Stomach (tissue), 9 donors: ENCODE measurements around the gene SIRPA. TPM values are rescaled to one million over a fixed set of nuclear protein-coding genes. Genes with fewer than 3 reads are reported as not detected.

Experiments used
- DNase-seq, 2 donors: peaks; one replicate each; pipeline versions ENCODE4 v3.0.0 to v3.0.0-alpha.2; 2013 to 2019
- H3K27ac ChIP-seq, 5 donors: fragments of 200-600 bp in 4 of 5; sonication (generic) in 4 of 5; one replicate each; pipeline ENCODE4 v1.5.1; 2013 to 2019; ENCODE audit warnings: mild to moderate bottlenecking in 1 of 5, moderate library complexity in 1 of 5
- H3K27me3 ChIP-seq, 3 donors: fragments of 200-600 bp; sonication (generic); one replicate each; pipeline ENCODE4 v1.5.1; 2017 to 2019; ENCODE audit warnings: mixed run types in 1 of 3
- H3K36me3 ChIP-seq, 4 donors: fragments of 200-600 bp; sonication (generic); 1 replicate in 3 of 4; 2 replicates in 1 of 4; pipeline ENCODE4 v1.5.1; 2016 to 2019
- H3K4me1 ChIP-seq, 4 donors: fragments of 200-600 bp; sonication (generic); one replicate each; pipeline ENCODE4 v1.5.1; 2016 to 2019
- H3K4me3 ChIP-seq, 4 donors: fragments of 200-600 bp; sonication (generic) in 3 of 4; one replicate each; pipeline ENCODE4 v1.5.1; 2016 to 2019; ENCODE audit warnings: mild to moderate bottlenecking in 1 of 4
- H3K9me3 ChIP-seq, 4 donors: fragments of 200-600 bp; sonication (generic); one replicate each; pipeline ENCODE4 v1.5.1; 2016 to 2019
- EP300 ChIP-seq: sonication (generic); formaldehyde crosslinking; IDR thresholded peaks from one replicate; pipeline ENCODE4 v1.6.1; 2017; ENCODE audit warnings: antibody characterized with exemption
- POLR2A ChIP-seq, 4 donors: fragments of 450-650 bp; IDR thresholded peaks; one replicate each; pipeline ENCODE4 v1.6.1; 2016; ENCODE audit warnings: antibody characterized with exemption in 4 of 4, control low read depth in 2 of 4, mild to moderate bottlenecking in 1 of 4, moderate library complexity in 1 of 4
- POLR2AphosphoS5 ChIP-seq, 3 donors: sonication (generic); formaldehyde crosslinking; IDR thresholded peaks; one replicate each; pipeline ENCODE4 v1.6.1; 2016; ENCODE audit warnings: antibody characterized with exemption in 3 of 3
- WGBS, 5 donors: extraction: QIAGEN DNeasy Blood & Tissue Kit in 3 of 5; methylation state at CpG; one replicate each; pipeline versions ENCODE4 v1.1.5 to v1.1.7; 2013 to 2018; 5-methylcytosine and 5-hydroxymethylcytosine counted together
- intact Hi-C: fragments of 100-400 bp; cut with DNase I; formaldehyde crosslinking; loops from one replicate; pipeline ENCODE4 v1.15.1; 2023; ENCODE audit warnings: low total_unique reads
- polyA plus RNA-seq, 3 donors: library from polyadenylated mRNA; stranded (reverse); fragments of 200-250 nt; gene quantifications; one replicate each; pipeline ENCODE4 v1.2.3, GENCODE V29; 2013
- total RNA-seq, 5 donors: library from RNA; depleted of rRNA; stranded (reverse); fragments of >200 nt; gene quantifications; one replicate each; pipeline versions ENCODE4 v1.1.0 to v1.2.3, GENCODE V29; 2014 to 2016
- TF ChIP-seq, protein P1 (sequence below), 7 experiments: fragments of 450-650 bp in 4 of 7; fragments of 200-600 bp in 3 of 7; sonication (generic) in 3 of 7; IDR thresholded peaks; one replicate each; pipeline ENCODE4 v1.5.1; 2016 to 2019; ENCODE audit warnings: antibody characterized with exemption in 7 of 7, control low read depth in 2 of 7, mild to moderate bottlenecking in 1 of 7
- donor health status: healthy with polysubstance abuse.
- donor health status: Bipolar disorder and iron deficiency.
- donor health status: healthy.

Gene SIRPA
- total and polyA plus RNA-seq, 8 donors = 0.29 to 35.5 (median 7.8) TPM

DNA sequence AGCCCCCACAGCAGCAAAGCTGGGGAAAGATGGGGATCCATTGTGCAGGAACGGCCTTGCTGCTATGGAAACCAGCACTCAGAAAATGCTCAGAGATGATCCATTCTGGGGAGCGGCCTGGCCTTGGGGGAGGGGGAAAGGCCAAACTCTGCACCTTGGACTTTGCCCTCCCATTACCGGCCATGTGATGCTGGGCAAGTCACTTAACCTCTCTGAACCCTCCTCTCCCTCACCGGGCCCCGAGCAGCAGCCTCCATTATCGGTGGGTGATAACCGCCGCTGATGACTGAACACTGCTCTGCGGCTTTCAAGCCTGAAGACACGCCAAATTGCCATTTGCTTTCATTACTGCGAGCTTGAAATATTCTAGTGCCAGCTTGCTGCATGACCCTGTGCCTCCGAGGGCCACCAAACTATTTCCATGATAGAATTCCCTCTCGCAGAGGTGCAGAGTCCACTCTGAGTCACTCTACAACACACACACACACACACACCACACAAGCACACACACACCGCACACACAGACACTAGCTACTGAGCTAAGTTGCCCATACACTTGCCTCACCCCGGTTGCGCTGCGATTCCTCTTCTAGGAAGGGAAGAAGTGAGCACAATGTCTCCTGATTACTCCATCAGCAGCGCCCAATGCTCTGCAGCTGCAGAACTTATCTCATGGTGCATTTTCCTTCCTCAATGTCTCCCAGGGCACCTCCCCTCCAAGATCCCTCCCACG lies 20.6 kb upstream of the SIRPA start:
- H3K4me3 ChIP-seq = no peak overlapping the region
- H3K27me3 ChIP-seq = peaks cover 0 to 9% (median 0%) of the 10 kb centered on the region in 3 donors
- peaks cover 0 to 37% (median 9%) of the 10 kb centered on the region in 4 donors for H3K4me1 ChIP-seq
- no peak for TF ChIP-seq EP300
- TF ChIP-seq, protein P1, sequence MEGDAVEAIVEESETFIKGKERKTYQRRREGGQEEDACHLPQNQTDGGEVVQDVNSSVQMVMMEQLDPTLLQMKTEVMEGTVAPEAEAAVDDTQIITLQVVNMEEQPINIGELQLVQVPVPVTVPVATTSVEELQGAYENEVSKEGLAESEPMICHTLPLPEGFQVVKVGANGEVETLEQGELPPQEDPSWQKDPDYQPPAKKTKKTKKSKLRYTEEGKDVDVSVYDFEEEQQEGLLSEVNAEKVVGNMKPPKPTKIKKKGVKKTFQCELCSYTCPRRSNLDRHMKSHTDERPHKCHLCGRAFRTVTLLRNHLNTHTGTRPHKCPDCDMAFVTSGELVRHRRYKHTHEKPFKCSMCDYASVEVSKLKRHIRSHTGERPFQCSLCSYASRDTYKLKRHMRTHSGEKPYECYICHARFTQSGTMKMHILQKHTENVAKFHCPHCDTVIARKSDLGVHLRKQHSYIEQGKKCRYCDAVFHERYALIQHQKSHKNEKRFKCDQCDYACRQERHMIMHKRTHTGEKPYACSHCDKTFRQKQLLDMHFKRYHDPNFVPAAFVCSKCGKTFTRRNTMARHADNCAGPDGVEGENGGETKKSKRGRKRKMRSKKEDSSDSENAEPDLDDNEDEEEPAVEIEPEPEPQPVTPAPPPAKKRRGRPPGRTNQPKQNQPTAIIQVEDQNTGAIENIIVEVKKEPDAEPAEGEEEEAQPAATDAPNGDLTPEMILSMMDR (IDR thresholded peaks at IDR 0.05) = no peak
- no peak for TF ChIP-seq POLR2AphosphoS5 (IDR thresholded peaks at IDR 0.05)
- no peak for TF ChIP-seq POLR2A (IDR thresholded peaks at IDR 0.05)
- peak; percentile 39 to 67 for DNase-seq
- H3K9me3 ChIP-seq = no peaks in the 10 kb centered on the region
- intact Hi-C loops = loop anchor here (10.0 kb wide), 1 partner anchor 80 kb away; no protein-coding TSS in a partner anchor
- no peaks in the 10 kb centered on the region for H3K36me3 ChIP-seq
- WGBS, 5 donors = 34 to 48% (median 39%) methylated on average over 7 to 19 of the region's 19 CpGs
- H3K27ac ChIP-seq = peak overlapping the region in 1 of 5 donors; percentile 19

GRCh38 chr20:1875183-1875554 lies 20.0 kb upstream of the SIRPA start:
- Histone ChIP-seq H3K36me3 (no peaks in the 10 kb centered on the region), H3K27me3 (peaks cover 0 to 14% (median 0%) of the 10 kb centered on the region in 3 donors), H3K9me3 (no peaks in the 10 kb centered on the region), H3K4me1 (peaks cover 0 to 38% (median 9%) of the 10 kb centered on the region in 4 donors), H3K4me3 (no peak overlapping the region), H3K27ac (peak overlapping the region in 1 of 5 donors; percentile 19)
- no peak for DNase-seq
- WGBS, 5 donors = 60 to 78% (median 75%) methylated on average over 4 of the region's 4 CpGs
- TF ChIP-seq POLR2A (IDR thresholded peaks at IDR 0.05) = no peak
- TF ChIP-seq POLR2AphosphoS5 (IDR thresholded peaks at IDR 0.05) = no peak
- TF ChIP-seq, protein P1 (IDR thresholded peaks at IDR 0.05) = no peak
- TF ChIP-seq EP300 = no peak
- intact Hi-C loops = loop anchor here (10.0 kb wide), 1 partner anchor 80 kb away; no protein-coding TSS in a partner anchor

- Histone ChIP-seq H3K4me1 (peaks cover 0 to 38% (median 9%) of the 10 kb centered on the region in 4 donors), H3K27me3 (peaks cover 0 to 16% (median 0%) of the 10 kb centered on the region in 3 donors), H3K36me3 (no peaks in the 10 kb centered on the region), H3K9me3 (no peaks in the 10 kb centered on the region), H3K27ac (peak overlapping the region in 1 of 5 donors; percentile 20), H3K4me3 (no peak overlapping the region)
- TF ChIP-seq POLR2AphosphoS5 (IDR thresholded peaks at IDR 0.05) (no peak), EP300 (no peak), POLR2A (IDR thresholded peaks at IDR 0.05) (no peak)
- TF ChIP-seq, protein P1 (IDR thresholded peaks at IDR 0.05) = no peak
- intact Hi-C loops = loop anchor here (10.0 kb wide), 1 partner anchor 81 kb away; no protein-coding TSS in a partner anchor
- DNase-seq = no peak
- 59 to 81% (median 71%) methylated on average over 7 of the region's 7 CpGs for WGBS, 5 donors
Observed at GRCh38 chr20:1875762-1876161, 19.4 kb upstream of the SIRPA start.

DNA sequence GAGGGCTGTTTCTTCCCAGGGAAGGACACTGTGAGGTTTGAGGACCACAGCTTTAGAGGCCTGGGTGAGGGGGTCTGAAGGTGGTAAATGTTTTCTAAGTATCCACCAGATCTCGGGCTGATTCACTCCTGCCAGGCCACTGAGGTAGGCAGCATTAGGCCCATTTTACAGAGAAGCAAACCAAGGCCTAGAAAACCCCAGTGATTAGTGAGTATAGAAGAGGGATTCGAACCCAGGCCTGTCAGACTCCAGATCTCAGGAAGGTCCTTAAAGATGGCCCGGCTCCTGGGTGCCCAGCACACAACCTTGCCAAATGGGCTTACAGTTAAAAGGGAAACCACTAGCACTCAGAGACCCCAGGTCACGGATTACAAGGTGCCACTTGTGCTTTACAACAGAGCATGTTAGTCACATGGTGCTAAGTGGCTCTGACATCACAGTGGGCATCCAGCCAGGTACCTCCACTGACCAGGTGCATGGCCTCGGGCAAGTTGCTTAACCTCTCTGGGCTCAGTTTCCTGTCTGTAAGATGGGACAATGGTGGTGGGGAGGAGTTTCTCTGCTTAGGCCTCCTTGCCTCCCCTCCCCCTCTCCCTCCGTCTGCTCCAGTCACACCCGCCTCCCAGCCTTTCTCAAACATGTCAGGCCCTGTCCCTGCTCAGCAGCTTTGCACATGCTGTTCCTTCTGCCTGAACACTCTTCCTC lies 18.8 kb upstream of the SIRPA start:
- Histone ChIP-seq H3K4me1 (peaks cover 5 to 38% (median 10%) of the 10 kb centered on the region in 4 donors), H3K36me3 (no peaks in the 10 kb centered on the region), H3K9me3 (no peaks in the 10 kb centered on the region), H3K27me3 (peaks cover 0 to 21% (median 0%) of the 10 kb centered on the region in 3 donors), H3K27ac (no peak overlapping the region), H3K4me3 (no peak overlapping the region)
- intact Hi-C loops = loop anchor here (10.0 kb wide), 1 partner anchor 82 kb away; no protein-coding TSS in a partner anchor
- DNase-seq = peak in 1 of 2 donors; percentile 41
- 71 to 79% (median 72%) methylated on average over 6 to 7 of the region's 7 CpGs for WGBS, 5 donors
- no peak for TF ChIP-seq POLR2A (IDR thresholded peaks at IDR 0.05)
- TF ChIP-seq, protein P1 (IDR thresholded peaks at IDR 0.05) = no peak
- no peak for TF ChIP-seq POLR2AphosphoS5 (IDR thresholded peaks at IDR 0.05)
- no peak for TF ChIP-seq EP300
